IPS-NIHi7 (cell line): ENCODE data around the gene SVEP1.
"Not testable (repeated sequence)": the region's sequence is repeated elsewhere in the genome, so short reads cannot be mapped to it uniquely, and the experiment has no call there.

Experiments
- DNase-seq: peaks from one replicate; pipeline ENCODE4 v3.0.0; 2012; ENCODE audit warnings: mixed read lengths; ENCODE audit errors: extremely low spot score

SVEP1 gene

DNA sequence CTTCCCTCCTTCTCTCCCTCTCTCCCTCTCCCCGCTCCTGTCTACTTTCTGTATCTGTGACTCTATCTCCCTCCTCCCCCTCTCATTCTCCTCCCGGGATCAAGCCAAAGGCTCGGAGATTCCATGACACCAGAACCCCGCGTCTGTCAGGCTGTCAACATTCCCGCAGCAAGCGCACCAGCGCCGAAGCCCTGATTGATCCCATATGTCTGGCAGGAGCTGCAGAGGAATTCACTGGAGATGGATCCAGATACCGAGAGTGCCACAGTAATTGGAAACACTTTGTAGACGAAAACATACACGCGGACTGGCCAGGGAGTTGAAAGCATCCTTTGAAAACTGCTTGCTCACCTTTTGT lies 300 bp upstream of the SVEP1 start:
- DNase-seq = peak; percentile 41

DNA sequence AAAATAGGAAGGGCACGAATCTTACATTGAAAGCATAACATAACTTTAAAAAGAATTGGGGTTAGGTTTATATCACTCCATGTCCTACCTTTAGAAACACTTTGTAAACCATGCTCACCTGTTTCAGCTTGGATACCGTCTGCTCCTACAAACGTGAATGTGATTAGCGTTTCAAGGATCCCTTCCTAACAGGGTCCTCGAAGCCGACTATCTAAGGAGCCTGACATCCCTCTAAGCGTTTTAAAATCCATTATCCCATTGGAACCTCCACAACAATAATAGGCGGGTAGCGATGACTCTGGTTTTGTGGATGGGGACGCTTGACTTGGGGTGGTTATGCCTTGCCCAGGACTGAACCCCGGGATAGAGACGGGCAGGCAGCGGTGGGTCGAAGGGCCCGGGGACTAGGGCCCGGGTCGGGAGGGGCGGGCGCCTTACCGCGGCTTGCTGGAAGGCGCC lies 937 bp downstream of the SVEP1 start:
- DNase-seq = peak; percentile 45

DNA sequence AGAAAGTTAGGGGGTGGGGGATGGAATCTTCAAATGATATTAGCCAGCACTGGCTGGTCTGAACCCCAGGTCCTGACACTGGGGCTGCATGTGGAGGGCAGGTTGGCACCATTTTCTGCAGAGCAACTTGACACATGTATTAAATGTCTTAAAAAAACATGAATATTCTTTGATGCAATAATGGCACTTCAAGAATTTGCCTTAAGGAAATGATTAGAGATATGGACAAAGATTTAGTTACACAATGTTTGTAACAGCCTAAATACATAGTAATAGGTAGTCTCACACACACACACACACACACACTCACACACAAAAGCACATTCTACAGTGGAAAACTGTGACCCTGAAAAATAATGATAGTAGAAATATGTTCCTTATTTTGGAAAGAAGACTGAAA lies 3.6 kb downstream of the SVEP1 start:
- DNase-seq = no peak

DNA sequence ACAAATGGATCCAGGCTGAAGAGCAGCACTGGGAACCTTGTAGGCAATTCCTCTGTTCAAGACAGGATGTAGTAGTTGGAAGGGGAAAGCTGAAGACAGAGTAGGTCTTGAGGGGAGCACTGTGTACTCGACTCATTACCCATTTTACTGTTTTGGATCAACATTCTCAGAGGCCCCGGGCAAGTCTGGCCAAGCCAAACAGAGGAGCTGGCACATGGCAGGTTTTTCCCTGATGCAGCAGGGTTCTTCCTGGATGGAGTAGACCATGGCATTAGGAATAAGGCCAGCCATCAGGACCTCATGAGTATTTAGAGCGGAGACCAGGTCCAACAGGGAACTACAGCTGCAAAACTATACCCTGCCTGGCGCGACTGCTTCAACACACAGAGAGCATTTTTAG lies 4.4 kb downstream of the SVEP1 start:
- DNase-seq = no peak

DNA sequence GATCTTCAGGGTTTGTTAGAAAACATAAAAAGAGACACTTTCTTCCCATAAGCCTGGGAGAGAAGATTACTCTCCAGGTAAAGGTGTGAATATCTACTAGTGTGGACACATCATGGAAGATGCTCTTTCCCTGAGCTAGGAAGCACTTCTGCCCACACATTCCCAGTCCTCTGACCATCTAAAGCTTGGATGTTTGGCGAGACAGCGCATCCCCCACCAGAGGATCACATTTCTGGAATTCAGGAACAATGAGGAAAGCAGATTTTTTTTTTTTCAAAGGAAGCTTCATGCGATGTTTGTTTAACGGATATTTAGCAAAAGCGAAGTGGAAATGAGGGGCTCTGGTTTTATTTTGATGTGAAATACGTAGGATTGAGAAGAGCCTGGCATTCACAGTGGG lies 6.2 kb downstream of the SVEP1 start:
- DNase-seq = no peak

DNA sequence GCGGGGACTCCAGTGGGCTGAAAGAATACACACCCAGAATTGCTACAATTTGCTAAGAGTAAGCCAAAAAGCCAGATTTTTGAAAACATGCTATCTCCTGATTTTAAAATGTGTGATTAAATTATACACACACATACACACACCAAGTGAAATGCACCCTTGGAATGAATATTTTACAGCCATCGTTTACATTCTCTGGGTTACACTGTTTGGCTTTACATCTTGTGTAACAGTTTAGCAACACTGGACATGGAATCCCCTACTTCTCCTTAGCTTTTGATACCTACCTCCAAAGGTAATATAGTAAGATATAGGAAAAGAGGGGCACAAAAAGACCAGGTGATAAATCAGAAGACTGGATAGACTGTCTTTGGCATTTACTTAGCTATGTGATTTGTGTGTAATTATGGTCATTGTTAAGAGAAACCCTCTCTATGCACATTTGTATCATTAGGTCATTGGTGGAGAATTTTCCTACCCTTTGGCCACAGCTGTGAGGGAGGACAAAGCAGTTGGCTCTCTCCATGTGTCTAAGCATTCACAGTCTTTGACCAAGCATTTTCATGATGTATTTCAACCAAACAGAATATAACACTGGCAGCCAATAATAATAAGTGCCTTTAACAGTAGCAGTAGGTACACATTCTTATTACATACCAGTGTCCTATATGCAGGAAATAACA lies 7.6 kb downstream of the SVEP1 start:
- DNase-seq = no peak

DNA sequence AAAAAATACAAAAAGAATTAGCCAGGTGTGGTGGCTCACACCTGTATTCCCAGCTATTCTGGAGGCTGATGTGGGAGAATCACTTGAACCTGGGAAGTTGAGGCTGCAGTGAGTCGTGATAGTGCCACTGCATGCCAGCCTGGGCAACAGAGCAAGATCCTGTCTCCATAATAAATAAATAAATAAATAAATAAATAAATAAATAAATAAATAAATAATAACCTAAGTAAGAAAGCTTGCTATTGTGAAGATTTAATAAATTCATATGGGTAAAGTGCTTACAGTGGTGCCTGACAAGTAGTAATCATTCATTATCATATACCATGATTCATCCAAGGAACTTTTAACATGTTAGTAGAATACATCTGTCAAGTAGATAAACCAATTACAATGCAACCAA lies 13.4 kb downstream of the SVEP1 start:
- no peak for DNase-seq

DNA sequence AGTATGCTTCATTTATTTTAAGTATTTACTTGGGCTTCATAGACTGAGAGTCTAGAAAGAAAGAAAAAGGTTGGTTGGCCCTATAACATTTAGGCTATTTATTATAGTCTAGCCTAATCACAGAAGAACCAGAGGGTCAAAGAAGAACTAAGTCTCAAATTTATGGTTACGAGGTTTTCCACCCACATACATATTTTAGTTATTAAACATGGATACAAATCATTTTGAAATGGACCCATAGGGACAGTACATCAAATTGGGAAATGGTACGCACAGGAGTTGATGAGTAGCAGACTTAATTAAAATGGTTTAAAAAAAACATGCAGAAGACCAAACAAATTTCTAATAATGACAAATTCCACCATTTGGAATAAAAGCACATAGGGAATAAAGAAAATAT lies 17.7 kb downstream of the SVEP1 start:
- DNase-seq = no peak

DNA sequence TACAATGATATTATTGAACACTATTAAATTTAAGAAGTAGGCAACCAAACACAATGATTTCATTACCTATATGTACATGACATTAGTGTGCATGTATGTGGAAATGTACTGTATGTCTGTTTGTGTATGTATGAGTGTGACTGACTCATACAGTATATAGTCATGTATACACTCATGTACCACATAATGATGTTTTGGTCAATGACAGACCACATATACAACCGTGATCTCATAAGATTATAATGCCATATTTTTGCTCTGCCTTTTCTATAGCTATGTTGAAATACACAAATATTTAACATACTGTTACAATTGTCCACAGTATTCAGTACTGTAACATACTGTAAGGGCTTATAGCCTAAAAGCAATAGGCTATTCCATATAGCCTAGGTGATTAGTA lies 19.7 kb downstream of the SVEP1 start:
- no peak for DNase-seq

DNA sequence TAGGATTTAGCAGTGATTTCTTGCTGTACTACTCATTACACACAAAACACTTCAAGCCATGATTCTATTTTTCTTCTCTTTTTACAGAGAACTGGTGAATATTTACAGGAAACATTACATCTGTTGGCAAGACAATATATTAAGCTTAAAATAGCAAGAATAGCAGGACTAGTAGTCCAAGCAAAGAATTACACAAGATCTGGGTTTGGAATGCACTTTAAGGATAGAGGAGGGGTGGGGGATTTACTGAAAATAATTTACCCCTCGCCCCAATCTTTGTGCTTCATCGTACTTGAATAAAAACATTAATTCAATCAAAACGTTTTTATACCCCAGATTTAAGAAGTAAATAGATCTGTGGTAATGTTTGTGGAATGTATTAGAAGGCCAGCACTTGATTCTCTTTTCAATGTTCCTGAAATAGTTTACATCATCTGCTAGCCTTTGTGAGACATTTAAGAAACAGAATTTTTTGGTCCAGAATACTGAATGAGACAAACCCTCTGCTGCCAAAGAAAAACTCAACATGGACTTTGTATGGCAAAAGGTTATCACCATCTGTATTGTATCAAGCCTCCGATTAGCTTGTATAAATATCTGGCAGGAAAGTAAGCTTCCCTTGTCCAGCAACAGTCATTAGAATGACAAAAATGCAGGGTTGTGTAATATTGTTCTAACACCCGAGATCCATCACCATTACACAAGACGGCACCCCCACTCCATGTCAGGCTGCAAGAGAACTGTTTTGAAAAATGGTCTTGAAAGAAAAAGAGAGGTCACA lies 23.8 kb downstream of the SVEP1 start:
- no peak for DNase-seq

DNA sequence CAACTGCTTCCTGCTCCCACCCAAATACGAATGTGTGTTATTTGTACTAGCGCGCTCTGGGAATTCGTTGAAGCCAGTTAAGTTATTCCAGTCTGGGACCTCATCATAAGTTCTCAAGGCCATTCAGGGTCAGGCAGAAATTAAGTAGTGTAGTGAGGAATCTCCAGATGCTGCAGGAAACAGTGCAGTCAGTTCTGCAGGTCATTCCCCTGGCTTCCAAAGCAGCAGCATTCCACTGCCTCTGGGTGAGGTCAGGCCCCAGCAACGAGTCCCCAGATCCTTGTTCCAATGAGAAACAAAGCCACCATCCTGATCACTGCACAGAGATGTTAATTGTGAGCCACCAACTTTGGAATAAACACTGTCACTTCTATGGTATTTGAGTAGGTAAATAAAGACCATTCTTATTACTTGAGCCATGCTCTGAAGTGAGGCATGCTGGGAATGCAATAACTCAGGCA lies 33.1 kb downstream of the SVEP1 start:
- DNase-seq = no peak

DNA sequence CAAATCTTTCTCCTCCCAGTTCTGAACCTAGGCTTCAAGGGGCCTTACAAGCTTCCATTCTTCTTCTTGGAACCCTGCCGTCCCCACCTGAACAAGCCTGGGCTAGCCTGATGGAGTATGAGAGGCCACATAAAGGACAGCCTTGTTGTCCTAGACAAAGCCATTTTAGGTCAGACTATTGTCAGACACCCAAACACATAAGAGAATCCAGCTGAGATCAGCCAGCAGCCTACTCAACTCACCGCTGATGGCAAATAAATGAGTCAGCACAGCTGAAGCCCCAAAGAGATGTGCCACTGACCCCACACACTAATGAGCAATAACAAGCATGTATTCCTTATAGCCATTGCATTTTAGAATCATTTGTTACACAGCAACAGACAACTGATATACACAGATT lies 33.8 kb downstream of the SVEP1 start:
- DNase-seq = no peak

DNA sequence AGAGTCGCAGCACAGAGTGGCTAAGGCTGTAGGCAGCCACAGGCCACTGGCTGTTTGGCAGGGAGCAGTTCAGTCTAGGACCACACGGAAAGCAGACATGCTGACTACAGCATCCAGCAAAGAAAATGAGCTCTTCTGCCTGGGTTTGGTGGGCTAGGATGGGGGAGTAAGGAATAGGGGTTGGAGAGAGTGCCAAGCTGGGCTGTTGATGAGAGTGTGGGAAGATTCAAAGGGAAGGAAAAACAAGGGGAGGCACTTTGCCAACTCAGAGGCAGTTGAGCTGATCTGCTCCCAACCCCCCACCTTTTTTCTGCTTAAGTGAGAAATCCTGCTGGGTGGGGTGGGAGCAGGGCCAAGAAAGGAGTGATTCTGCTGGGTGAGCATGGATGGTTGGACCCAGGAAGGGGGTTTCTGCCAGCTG lies 35.9 kb downstream of the SVEP1 start:
- DNase-seq = peak; percentile 22

DNA sequence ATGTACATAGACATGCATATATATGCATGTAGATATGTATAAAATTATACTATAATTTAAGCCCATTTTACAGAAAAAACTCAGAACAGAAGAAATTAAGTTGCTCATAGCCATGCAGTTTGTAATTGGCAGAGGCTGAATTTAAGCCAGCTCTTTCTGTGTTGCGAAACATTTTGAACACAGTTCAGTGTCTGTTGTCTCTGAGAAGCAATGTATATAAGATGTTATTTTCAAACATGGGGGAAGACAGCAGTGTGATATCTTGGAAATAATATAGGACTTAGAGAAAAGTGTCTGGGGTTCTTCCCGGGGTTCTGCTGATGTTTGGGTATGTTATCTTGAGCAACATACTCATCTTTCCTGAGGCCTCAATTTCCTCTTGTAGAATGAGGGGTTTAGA lies 37.6 kb downstream of the SVEP1 start:
- DNase-seq = no peak

DNA sequence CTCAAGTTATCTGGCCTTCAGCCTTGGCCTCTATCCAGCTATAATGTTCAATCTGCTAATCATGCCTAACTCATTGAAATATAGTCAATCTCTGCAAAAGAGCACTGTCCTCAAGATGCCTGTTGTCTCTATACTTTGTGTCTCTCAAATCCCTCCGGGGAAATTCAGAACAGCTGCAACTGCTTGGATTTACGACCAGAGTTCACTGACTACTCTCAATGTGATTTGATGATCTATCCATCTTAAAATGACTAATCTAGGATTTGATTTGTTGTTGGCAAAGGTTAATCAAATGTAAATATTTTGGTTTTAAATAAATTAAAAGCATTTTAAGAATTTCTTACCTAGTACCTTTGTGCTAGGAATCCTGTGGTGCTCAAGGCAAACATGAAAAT lies 40.9 kb downstream of the SVEP1 start:
- DNase-seq = no peak

DNA sequence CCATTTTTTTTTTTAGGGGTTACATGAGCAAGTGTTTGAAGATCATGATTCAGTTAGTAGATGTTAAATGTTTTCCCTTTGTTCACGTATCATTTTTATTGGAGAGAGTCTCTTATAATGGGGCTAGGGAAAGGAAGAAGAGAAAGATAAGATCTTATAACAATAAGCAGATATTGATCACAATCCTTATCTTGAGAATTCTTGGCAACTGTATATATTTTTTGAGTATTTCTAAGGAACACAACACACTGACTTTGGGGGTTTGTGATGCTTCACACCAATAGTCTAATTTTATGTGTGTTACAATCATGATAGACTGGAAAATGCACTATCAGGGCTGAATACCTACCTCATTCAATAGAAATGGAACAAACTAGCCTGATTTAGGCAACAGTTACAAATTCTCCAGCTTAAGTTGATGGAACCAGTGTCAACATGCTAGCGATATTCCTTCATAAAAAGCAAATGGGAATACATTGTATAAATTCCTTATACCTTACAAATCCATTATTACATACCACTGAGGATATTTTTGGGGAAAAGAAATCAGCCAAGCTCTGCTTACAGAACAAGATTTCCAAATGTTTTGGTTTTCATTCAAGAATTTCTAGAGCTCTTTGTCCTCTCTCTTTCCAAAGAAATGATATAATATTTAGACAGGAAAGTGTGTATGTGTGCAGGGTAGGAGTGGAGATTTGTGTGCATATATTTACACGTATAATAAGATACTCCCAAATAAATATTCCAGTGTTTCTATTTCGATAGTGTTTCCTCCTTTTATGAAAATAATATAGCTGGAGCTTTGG lies 41.5 kb downstream of the SVEP1 start:
- no peak for DNase-seq

DNA sequence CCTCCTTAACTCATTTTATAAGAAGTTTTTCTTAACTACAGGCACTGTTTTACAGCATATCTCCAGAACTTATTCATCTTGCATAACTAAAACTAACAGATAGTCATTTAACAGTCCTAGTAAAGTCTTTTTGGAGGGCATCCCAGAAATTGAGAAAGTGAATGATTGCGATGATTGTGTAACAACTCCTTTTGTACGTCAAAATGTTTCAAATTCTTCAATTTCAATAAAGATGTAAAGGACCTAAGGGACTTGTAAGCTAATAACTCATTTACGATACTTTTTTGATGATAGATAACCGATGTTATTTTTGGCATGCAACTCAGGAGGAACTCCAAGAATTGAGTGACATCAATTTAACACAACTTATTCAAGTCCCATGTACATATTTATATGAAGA lies 42.7 kb downstream of the SVEP1 start:
- DNase-seq = no peak

DNA sequence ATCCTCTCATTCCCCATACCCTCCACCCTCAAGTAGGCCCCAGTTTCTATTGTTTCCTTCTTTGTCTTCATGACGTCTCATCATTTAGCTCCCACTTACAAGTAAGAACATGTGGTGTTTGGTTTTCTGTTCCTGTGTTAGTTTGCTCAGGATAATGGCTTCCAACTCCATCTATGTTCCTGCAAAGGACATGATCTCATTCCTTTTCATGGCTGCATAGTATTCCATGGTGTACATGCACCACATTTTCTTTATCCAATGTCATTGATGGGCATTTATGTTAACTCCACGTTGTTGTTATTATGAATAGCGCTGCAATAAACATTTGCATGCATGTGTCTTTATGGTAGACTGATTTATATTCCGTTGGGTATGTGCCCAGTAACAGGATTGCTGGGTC lies 45.4 kb downstream of the SVEP1 start:
- DNase-seq = not testable (repeated sequence)

DNA sequence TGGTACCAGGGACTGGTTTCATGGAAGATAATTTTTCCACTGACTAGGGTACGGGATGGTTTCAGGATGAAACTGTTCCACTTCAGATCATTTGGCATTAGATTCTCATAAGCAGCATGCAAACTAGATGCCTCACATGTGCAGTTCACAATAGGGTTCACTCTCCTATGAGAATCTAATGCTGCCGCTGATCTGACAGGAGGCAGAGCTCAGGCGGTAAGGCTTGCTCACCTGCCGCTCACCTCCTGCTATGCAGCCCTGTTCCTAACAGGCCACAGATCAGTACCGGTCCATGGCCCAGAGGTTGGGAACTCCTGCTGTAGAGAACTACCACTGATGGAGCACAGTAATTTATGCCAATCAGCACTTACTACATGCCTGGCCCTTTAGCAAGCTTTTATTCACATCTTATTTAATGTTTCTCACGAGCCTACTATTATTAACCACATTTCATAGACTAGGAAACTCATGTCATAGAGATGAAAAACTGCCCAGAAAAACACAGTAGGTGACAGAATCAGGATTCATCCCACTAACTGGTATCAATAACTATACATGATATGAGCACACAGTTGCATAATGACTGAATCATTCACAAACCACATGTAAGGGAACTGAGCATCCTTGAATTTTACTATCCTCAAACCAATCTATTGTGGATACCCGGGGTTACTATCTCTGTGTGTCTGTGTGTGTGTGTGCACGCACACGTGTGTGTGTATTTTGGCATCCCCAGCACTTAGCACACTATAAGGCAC lies 46.5 kb downstream of the SVEP1 start:
- DNase-seq = no peak

DNA sequence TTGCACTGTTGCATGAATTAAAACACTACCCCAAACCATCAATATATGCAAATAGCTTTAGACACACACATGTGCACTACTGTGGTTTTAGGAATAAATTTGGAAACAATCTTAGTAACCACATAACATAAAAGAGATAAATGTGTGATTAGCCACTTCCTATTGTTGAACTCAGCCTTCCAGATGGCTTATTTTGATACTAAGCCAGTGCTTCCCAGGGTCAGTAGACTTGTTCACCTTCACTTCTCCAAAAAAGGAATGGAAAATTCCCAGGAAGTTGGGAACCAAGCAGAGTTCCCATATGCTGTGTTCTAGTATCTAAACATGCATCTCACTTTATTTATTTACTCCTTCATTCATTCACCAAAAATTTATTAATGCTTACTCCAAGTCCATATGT lies 47.8 kb downstream of the SVEP1 start:
- no peak for DNase-seq

DNA sequence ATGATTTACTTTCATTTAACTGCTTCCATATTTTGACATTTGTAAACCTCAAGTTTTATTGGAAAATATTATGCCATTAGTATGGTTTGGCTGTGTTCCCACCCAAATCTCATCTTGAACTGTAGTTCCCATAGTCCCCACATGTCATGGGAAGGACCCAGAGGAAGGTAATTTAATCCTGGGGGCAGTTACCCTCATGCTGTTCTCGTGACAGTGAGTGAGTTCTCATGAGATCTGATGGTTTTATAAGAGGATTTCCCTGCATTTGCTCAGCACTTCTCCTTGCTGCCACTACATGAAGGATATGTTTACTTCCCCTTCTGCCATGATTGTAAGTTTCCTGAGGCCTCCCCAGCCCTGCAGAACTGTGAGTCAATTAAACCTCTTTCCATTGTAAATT lies 48.3 kb downstream of the SVEP1 start:
- not testable (repeated sequence) for DNase-seq

DNA sequence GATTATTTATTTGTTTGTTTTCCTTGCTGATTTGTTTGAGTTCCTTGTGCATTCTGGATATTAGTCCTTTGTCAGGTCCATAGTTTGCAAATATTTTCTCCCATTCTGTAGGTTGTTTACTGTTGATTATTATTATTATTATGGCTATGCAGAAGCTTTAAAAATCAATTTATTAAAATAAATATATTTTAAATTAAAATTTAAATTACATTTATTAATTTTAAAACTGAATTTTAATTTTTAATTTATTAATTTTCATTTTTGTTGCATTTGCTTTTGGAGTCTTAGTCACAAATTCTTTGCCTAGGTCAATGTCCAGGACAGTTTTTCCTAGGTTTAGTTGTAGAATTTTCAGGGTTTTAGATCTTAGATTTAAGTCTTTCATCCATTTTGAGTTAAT lies 50.9 kb downstream of the SVEP1 start:
- no peak for DNase-seq
